ENCODE data around the gene SIPA1L3.
"Not testable (repeated sequence)": the region's sequence is repeated elsewhere in the genome, so short reads cannot be mapped to it uniquely, and the experiment has no call there.

Gene SIPA1L3

DNA sequence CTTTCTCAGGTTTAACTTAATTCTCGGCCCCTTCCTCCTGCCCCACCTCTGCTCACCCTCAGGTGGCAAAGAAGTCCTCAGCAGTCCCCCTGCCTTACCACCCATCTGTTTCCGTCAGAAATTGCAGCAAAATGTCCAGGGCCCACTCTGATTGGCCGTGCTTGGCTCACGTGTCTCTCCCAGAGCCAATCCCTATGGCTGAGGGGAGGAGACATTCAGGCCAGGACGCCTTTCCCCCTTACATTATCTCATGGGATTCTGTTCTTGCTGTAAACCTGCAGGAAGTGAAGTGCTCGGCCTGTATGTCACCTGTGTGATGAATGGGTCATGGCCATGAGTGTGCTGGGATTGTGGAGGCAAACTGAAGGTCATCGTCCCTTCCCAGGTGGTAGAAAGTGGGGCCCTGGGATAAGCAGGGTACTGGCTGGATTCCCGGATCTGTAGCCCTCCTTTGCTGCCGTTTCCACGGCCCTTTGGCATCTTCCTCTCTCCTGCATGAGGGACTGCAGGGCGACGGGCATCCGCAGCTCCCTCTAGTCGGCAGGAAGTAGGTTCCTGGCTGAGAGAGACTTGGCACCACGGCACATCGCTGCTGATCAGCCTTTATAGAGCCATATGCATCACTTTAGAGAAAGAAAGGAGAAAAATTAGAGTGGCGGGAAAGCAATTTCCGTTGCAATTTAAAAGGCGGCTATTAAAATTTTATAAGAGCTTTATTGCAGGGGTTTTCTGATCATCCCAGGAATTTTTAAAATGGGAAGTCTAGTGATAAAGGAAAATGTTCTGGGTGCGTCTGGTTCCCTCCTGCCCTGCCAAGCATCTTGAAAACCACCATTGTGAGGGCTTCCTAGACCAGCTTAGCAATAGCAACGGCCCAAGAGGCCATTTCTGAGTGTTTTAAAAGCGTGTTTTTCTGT, 118.2 kb downstream of the SIPA1L3 start:
- DNase-seq = peak; percentile 41

DNA sequence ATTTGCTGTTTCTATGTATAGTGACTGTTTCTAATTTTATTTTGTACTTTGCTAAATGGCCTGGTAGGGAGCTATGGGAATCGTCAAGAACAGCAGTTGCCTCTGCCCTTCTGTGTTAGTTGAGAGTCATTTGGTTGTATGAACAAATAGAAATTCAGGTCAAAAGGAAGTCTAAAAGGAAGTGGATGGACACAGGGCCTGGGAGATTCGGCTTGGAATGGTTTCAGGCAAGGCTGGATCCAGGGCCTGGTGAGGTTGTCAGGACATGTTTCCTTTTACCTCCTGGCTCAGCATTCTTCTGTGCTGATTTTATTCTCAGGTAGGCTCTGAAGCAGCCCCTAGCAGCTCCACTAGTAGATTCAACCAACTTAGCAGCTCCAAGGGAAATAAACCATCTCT, 118.9 kb downstream of the SIPA1L3 start:
- DNase-seq = no peak

DNA sequence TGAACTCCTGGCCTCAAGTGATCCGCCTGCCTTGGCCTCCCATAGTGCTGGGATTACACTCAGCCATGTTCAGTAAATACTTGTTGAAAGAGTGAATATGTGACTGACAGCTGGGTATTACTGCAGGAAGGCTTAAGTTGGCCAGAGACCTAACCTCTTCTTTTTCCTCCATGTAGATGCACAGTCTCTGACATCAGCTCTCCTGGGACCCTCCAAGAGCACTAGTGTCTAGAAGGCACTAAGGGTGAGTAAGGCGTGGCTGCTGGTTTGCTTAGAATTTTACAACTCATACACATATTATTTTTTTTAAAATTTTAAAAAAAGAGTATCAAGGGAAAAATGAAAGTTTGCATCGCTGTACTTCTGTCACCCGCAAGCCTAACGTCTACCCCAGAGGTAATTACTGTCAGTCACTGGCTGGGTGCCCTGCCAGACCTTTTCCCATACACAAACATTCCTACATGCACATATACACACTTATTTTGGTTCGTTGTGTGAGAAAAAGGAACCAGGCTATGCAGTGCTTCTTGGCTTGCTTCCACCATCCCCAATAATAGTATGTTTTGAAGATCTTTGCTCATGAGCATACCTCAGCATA, 122.0 kb downstream of the SIPA1L3 start:
- DNase-seq = no peak

GRCh38 chr19:38030001-38030400, 123.0 kb downstream of the SIPA1L3 start:
- DNase-seq = not testable (repeated sequence)

GRCh38 chr19:38030686-38031422, 123.8 kb downstream of the SIPA1L3 start:
- DNase-seq = no peak

DNA sequence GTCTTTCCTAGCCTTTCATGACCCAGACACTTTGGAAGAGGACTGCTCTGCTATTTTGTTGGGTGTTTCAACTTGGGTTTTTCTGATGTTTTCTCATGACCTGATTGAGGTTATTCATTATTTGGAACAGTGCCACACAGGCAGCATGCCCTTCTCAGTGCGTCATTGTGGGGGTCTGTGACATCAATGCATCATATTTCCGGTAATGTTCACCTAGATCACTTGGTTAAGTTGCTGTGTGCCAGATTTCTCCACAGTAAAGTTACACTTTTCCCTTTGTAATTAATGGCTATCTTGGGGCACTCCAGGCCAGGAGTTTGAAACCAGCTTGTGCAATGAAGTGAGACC, 124.4 kb downstream of the SIPA1L3 start:
- no peak for DNase-seq

DNA sequence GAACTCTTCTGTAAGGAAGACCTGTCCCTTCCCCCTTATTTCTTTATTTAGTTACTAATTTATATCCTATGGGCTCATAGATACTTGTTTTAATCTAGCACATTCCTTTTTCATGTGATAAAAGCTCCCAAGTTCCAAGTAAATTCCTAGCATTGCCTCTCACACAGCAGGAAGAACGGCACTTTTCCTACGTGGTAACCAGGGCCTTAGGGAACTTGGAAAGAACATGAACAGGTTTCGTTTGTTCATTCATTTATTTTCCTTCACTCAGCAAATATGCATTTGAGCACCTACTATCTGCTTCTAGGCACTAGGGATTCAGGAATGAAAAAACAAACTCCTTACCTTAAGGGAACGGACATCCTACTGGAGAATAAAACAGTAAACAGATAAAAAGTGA, 125.1 kb downstream of the SIPA1L3 start:
- DNase-seq = no peak

- DNase-seq = no peak
Observed at GRCh38 chr19:38032951-38033350, 125.9 kb downstream of the SIPA1L3 start.

GRCh38 chr19:38033658-38034491, 126.9 kb downstream of the SIPA1L3 start:
- no peak for DNase-seq

DNA sequence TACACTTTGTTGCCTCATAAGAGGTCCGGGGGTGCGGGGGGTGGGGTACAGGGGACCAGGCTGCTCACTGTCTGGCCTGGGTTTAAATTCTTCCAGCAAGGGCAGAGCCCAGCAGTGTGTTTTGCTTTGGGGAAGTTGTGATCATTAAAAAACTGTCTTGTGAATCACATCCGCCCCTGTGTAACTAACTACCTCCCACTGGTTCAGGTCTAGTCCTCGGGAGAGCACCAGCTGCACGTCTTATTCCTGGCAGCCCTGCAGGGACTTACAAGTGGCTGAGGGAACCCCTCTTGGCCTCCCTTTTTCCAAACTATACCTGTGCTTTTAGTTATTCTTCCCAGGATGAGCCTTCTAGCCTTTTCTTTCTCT, 127.5 kb downstream of the SIPA1L3 start:
- DNase-seq = no peak

- peak; percentile 83 for DNase-seq
Observed at GRCh38 chr19:38035515-38036495, 128.8 kb downstream of the SIPA1L3 start.

GRCh38 chr19:38036707-38037611, 130.0 kb downstream of the SIPA1L3 start:
- peak; percentile 79 for DNase-seq

GRCh38 chr19:38039966-38040365, 133.0 kb downstream of the SIPA1L3 start:
- DNase-seq = no peak

DNA sequence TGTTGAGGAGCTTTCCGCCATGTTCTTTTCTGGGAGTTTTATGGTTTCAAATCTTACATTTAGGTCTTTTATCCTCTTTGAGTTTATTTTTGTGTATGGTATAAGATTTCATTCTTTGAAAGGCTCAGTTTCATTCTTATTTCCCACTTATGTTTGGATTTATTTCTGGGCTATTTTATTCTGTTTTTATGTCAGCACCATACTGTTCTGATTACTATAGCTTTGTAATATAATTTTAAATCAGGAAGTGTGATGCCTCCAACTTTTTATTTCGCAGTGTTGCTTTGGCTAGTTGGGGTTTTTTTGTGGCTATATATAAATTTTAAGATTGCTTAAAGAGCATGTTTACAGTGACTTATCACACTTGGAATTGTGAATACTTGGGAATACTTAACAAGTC, 135.1 kb downstream of the SIPA1L3 start:
- DNase-seq = no peak

- DNase-seq = no peak
Observed at GRCh38 chr19:38043649-38044144, 136.7 kb downstream of the SIPA1L3 start.

DNA sequence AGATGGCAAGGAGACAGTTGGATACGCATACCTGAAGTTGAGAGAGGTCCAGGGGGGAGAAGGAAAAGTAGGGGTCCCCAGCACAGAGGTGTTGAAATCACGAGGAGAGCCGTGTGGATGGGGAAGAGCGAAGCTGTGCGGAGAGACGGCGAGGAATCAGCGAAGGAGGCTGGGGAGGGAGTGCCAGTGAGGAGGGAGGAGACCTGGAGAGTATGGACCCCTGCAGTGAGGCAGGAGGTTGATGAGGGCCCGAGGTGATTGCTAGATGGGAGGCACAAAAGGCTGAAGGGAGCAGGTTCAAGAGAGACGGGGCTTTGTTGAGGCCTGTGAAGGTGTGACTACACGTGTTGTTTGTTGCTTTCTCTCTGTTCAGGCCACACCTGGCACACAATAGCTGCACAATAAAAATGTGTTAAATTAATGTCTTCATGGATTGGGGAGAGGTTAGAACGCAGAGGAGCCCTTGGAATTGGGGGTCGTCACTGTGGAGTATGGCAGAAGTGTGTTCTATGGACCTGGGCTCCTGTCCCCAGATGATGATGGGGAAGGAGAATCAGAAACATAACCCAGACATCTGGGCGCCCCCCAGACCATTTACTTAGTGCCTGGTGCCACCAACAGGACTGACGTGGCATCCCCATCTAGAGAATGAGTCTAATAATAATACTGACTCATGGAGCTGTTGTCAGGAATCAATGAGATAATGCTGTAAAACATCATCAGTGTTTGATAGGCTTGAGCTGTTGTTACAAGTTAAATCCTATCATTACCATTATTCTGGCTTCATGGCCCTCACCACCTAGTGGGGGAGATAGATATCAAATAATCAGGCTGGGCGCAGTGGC, 137.5 kb downstream of the SIPA1L3 start:
- DNase-seq = no peak

DNA sequence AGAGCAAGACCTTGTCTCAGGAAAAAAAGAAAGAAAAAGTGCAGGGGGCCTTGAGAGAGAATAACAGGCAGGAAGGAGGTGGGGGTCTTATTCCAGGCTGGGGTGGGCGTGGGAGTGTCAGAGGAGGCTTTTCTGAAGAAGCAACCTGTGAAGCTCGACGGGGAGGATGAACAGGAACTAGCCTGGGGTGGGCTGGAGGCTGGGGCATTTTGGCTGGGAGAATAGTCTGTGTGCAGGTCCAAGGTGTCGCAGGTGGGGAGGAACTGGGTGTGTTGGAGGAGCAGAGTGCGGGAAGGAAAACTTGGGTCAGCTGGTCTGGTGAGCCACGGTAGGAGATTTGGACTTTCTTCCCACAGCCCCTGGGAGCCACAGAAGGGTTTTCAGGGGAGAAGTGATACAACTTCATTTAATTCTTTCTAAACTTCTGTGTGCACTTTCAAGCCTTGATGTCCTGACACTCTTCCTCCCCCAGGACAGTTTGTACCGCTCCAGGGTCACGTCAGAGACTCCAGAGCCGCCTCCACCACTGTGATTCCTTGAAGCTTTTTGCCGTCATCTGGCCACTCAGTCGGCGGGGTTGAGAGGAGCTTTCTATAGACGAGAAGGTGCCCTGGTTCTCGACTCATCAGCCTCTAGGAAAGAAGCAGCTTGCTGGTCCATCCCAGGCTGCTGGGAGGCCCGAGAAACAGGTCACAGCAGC, 138.7 kb downstream of the SIPA1L3 start:
- DNase-seq = no peak

DNA sequence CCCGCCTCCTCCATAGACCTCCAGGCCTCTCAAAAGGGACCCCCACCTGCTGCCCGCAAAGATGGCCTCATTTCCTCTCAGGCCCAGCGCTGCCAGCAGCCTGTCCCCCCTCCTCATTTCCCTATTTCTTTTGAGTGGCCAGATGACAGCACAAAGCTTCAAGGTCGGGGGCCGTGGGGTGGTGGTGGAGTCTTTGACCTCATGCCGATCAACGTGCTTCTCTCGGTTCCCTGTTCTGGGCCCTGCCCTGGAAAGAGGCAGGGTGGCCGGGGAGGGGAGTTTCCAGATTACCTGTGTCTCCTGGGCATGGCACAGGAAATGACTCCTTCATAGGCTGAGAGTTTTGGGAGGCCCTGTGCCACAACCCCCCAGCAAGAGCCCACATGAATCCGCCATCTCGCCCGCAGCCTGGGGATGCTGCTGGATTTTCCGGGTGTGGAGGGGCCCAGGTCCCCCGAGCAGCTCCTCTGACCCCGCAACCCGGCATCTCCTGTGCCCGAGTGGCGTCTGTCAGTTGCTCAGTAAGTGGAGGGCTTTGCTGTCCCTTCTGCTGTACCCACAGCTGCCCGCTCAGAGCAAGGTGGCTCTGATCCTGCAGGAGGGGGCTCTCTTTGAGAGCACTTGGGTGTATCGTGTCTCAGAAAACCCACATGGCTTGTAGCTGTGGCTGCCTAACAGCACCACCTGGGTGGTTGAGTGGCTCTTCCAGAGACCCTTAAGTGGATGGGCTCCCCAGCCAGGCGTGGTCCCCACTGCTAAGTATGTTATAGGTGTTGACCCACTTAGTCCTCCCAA, 139.4 kb downstream of the SIPA1L3 start:
- no peak for DNase-seq
